ENCODE measurements around the gene ITCH. TPM values are rescaled to one million over a fixed set of nuclear protein-coding genes. Genes with fewer than 3 reads are reported as not detected.

ITCH gene
- total and polyA plus RNA-seq, 9 of the 15 experiments (the other 6 are each of a cell fraction or from before 2014, with no cell fraction given): 7.5 to 53.0 (median 22.9) TPM

DNA sequence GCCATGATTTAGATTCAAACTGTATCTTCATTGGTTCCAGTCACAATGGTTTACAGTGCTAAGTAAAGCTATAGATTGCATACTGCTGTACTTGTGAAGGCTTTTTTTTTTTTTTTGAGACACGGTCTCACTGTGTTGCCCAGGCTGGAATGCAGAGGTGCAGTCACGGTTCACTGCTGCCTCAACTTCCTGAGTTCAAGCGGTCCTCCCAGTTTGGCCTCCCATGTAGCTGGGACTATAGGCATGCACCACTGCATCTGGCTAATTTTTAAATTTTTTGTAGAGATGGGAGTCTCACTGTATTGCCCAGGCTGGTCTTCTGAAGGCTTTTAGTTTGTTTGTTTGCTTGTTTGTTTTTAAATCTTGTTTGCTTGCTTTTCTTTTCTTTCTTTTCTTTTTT lies 24.9 kb downstream of the ITCH start (continued):
- TF ChIP-seq, protein P1, sequence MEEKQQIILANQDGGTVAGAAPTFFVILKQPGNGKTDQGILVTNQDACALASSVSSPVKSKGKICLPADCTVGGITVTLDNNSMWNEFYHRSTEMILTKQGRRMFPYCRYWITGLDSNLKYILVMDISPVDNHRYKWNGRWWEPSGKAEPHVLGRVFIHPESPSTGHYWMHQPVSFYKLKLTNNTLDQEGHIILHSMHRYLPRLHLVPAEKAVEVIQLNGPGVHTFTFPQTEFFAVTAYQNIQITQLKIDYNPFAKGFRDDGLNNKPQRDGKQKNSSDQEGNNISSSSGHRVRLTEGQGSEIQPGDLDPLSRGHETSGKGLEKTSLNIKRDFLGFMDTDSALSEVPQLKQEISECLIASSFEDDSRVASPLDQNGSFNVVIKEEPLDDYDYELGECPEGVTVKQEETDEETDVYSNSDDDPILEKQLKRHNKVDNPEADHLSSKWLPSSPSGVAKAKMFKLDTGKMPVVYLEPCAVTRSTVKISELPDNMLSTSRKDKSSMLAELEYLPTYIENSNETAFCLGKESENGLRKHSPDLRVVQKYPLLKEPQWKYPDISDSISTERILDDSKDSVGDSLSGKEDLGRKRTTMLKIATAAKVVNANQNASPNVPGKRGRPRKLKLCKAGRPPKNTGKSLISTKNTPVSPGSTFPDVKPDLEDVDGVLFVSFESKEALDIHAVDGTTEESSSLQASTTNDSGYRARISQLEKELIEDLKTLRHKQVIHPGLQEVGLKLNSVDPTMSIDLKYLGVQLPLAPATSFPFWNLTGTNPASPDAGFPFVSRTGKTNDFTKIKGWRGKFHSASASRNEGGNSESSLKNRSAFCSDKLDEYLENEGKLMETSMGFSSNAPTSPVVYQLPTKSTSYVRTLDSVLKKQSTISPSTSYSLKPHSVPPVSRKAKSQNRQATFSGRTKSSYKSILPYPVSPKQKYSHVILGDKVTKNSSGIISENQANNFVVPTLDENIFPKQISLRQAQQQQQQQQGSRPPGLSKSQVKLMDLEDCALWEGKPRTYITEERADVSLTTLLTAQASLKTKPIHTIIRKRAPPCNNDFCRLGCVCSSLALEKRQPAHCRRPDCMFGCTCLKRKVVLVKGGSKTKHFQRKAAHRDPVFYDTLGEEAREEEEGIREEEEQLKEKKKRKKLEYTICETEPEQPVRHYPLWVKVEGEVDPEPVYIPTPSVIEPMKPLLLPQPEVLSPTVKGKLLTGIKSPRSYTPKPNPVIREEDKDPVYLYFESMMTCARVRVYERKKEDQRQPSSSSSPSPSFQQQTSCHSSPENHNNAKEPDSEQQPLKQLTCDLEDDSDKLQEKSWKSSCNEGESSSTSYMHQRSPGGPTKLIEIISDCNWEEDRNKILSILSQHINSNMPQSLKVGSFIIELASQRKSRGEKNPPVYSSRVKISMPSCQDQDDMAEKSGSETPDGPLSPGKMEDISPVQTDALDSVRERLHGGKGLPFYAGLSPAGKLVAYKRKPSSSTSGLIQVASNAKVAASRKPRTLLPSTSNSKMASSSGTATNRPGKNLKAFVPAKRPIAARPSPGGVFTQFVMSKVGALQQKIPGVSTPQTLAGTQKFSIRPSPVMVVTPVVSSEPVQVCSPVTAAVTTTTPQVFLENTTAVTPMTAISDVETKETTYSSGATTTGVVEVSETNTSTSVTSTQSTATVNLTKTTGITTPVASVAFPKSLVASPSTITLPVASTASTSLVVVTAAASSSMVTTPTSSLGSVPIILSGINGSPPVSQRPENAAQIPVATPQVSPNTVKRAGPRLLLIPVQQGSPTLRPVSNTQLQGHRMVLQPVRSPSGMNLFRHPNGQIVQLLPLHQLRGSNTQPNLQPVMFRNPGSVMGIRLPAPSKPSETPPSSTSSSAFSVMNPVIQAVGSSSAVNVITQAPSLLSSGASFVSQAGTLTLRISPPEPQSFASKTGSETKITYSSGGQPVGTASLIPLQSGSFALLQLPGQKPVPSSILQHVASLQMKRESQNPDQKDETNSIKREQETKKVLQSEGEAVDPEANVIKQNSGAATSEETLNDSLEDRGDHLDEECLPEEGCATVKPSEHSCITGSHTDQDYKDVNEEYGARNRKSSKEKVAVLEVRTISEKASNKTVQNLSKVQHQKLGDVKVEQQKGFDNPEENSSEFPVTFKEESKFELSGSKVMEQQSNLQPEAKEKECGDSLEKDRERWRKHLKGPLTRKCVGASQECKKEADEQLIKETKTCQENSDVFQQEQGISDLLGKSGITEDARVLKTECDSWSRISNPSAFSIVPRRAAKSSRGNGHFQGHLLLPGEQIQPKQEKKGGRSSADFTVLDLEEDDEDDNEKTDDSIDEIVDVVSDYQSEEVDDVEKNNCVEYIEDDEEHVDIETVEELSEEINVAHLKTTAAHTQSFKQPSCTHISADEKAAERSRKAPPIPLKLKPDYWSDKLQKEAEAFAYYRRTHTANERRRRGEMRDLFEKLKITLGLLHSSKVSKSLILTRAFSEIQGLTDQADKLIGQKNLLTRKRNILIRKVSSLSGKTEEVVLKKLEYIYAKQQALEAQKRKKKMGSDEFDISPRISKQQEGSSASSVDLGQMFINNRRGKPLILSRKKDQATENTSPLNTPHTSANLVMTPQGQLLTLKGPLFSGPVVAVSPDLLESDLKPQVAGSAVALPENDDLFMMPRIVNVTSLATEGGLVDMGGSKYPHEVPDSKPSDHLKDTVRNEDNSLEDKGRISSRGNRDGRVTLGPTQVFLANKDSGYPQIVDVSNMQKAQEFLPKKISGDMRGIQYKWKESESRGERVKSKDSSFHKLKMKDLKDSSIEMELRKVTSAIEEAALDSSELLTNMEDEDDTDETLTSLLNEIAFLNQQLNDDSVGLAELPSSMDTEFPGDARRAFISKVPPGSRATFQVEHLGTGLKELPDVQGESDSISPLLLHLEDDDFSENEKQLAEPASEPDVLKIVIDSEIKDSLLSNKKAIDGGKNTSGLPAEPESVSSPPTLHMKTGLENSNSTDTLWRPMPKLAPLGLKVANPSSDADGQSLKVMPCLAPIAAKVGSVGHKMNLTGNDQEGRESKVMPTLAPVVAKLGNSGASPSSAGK (IDR thresholded peaks at IDR 0.05): no peak
- TF ChIP-seq, protein P2, sequence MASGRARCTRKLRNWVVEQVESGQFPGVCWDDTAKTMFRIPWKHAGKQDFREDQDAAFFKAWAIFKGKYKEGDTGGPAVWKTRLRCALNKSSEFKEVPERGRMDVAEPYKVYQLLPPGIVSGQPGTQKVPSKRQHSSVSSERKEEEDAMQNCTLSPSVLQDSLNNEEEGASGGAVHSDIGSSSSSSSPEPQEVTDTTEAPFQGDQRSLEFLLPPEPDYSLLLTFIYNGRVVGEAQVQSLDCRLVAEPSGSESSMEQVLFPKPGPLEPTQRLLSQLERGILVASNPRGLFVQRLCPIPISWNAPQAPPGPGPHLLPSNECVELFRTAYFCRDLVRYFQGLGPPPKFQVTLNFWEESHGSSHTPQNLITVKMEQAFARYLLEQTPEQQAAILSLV (tag; IDR thresholded peaks at IDR 0.05): no peak
- TF ChIP-seq FOXK2 (conservative IDR thresholded peaks at IDR 0.05 in 1 of 2, IDR thresholded peaks at IDR 0.05 in 1 of 2; ENCODE audit: low read depth in 2 of 2) (no peak), STAT5B (CRISPR knock-in tag; IDR thresholded peaks at IDR 0.05) (no peak), NR2C1 (IDR thresholded peaks at IDR 0.05) (no peak), NR2C1 (tag; IDR thresholded peaks at IDR 0.05) (no peak), ZNF165 (CRISPR knock-in tag; IDR thresholded peaks at IDR 0.05; ENCODE audit: borderline replicate concordance) (no peak), ERF (CRISPR knock-in tag; IDR thresholded peaks at IDR 0.05) (no peak), RBM39 (optimal IDR thresholded peaks at IDR 0.05; ENCODE audit: low read depth, low read length) (no peak), TCF3 (CRISPR knock-in tag; IDR thresholded peaks at IDR 0.05) (no peak)
- TF ChIP-seq, protein P3, sequence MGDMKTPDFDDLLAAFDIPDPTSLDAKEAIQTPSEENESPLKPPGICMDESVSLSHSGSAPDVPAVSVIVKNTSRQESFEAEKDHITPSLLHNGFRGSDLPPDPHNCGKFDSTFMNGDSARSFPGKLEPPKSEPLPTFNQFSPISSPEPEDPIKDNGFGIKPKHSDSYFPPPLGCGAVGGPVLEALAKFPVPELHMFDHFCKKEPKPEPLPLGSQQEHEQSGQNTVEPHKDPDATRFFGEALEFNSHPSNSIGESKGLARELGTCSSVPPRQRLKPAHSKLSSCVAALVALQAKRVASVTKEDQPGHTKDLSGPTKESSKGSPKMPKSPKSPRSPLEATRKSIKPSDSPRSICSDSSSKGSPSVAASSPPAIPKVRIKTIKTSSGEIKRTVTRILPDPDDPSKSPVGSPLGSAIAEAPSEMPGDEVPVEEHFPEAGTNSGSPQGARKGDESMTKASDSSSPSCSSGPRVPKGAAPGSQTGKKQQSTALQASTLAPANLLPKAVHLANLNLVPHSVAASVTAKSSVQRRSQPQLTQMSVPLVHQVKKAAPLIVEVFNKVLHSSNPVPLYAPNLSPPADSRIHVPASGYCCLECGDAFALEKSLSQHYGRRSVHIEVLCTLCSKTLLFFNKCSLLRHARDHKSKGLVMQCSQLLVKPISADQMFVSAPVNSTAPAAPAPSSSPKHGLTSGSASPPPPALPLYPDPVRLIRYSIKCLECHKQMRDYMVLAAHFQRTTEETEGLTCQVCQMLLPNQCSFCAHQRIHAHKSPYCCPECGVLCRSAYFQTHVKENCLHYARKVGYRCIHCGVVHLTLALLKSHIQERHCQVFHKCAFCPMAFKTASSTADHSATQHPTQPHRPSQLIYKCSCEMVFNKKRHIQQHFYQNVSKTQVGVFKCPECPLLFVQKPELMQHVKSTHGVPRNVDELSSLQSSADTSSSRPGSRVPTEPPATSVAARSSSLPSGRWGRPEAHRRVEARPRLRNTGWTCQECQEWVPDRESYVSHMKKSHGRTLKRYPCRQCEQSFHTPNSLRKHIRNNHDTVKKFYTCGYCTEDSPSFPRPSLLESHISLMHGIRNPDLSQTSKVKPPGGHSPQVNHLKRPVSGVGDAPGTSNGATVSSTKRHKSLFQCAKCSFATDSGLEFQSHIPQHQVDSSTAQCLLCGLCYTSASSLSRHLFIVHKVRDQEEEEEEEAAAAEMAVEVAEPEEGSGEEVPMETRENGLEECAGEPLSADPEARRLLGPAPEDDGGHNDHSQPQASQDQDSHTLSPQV (IDR thresholded peaks at IDR 0.05): no peak
